Measurements from ENCODE around the gene CAMTA1.

DNA sequence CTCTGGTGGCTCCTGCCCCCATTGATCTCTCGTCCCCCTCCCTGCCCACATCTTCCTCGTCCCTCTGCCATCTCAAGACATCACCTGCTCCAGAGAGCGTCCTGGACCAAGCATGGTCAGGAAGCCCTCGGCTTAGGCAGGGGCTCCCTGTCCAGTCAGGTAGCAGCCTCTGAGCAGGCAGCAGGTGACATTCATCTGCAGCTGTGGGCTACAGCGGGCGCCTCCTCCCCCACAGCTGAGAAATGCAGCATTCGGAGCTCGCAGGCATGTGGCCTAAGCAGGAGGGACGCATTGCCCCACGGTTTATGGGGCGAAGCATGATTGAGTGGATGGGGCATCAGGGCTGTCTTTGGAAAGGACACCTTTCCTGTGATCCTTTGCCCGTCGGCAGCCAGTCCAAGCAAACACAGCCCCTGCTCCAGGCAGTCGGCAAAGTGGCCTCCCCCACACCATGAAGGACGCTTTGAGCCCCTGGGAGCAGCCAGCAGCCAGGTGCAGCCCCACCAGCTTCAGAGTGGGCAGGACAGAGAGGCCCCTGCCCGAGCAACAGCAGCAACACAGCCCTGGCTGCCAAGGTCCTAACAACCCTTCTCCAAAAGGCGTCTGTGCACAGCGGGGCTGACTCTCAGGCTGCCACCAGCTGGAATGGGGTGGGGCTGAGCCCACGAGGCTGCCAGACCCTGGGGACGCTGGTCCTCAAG lies 751.8 kb downstream of the CAMTA1 start:
- TF ChIP-seq, protein P1, sequence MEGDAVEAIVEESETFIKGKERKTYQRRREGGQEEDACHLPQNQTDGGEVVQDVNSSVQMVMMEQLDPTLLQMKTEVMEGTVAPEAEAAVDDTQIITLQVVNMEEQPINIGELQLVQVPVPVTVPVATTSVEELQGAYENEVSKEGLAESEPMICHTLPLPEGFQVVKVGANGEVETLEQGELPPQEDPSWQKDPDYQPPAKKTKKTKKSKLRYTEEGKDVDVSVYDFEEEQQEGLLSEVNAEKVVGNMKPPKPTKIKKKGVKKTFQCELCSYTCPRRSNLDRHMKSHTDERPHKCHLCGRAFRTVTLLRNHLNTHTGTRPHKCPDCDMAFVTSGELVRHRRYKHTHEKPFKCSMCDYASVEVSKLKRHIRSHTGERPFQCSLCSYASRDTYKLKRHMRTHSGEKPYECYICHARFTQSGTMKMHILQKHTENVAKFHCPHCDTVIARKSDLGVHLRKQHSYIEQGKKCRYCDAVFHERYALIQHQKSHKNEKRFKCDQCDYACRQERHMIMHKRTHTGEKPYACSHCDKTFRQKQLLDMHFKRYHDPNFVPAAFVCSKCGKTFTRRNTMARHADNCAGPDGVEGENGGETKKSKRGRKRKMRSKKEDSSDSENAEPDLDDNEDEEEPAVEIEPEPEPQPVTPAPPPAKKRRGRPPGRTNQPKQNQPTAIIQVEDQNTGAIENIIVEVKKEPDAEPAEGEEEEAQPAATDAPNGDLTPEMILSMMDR (IDR thresholded peaks at IDR 0.05), result no peak
- TF ChIP-seq POLR2A (IDR thresholded peaks at IDR 0.05), result no peak
